ENCODE measurements around the gene SLC10A7.

DNA sequence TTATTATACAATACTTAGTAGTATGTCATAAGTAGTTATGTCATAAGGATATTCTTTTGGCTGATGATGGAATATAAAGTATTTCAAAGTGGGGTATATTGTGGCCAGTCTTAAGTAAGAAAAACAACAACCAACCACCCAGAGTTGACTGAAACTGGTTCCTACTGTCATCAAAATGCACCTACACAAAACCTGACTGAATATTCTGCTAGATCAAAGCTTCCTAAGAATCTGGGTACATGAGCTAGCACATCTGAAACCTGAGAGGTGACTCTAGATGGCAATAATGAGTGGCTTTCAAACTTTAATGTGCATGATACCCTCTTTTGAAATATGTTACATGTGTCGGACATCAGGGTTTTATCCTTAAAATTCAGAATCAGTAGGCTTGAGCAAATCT, 247.0 kb downstream of the SLC10A7 start:
- no peak for TF ChIP-seq EZH2phosphoT487 (IDR thresholded peaks at IDR 0.05; ENCODE audit: low read depth)
- TF ChIP-seq, protein P1, sequence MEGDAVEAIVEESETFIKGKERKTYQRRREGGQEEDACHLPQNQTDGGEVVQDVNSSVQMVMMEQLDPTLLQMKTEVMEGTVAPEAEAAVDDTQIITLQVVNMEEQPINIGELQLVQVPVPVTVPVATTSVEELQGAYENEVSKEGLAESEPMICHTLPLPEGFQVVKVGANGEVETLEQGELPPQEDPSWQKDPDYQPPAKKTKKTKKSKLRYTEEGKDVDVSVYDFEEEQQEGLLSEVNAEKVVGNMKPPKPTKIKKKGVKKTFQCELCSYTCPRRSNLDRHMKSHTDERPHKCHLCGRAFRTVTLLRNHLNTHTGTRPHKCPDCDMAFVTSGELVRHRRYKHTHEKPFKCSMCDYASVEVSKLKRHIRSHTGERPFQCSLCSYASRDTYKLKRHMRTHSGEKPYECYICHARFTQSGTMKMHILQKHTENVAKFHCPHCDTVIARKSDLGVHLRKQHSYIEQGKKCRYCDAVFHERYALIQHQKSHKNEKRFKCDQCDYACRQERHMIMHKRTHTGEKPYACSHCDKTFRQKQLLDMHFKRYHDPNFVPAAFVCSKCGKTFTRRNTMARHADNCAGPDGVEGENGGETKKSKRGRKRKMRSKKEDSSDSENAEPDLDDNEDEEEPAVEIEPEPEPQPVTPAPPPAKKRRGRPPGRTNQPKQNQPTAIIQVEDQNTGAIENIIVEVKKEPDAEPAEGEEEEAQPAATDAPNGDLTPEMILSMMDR (IDR thresholded peaks at IDR 0.05; ENCODE audit: low read depth, low read length), result no peak; the same call in 1 of the 2 replicates
